IMR-90 (cell line): ENCODE data around the gene HMGCL. TPM values are rescaled to one million over a fixed set of nuclear protein-coding genes. Genes with fewer than 3 reads are reported as not detected.

Experiments used
- BHLHE40 ChIP-seq: fragments of 150-350 bp; IDR thresholded peaks from 2 replicates; pipeline ENCODE4 v1.6.1; 2016; ENCODE audit warnings: mild to moderate bottlenecking, low read depth, low read length
- FOS ChIP-seq: fragments of 150-350 bp; IDR thresholded peaks from 2 replicates; pipeline ENCODE4 v1.6.1; 2016; ENCODE audit warnings: low read depth, low read length
- POLR2A ChIP-seq: IDR thresholded peaks from 2 replicates; pipeline ENCODE4 v1.6.1; 2012; ENCODE audit warnings: mild to moderate bottlenecking, low read depth, low read length
- RCOR1 ChIP-seq: IDR thresholded peaks from 2 replicates; pipeline ENCODE4 v1.6.1; 2012; ENCODE audit warnings: mild to moderate bottlenecking, low read length, improper control_type of control experiment; ENCODE audit not compliant: insufficient replicate concordance
- RFX5 ChIP-seq: IDR thresholded peaks from 2 replicates; pipeline ENCODE4 v1.8.0; 2012; ENCODE audit warnings: low read depth, mild to moderate bottlenecking, low read length, moderate library complexity
- polyA plus RNA-seq, 3 experiments: library from polyadenylated mRNA; depleted of rRNA; stranded (reverse); fragments of >200 nt; gene quantifications; 2 replicates each; pipeline ENCODE4 v1.2.3, GENCODE V29; 2012; ENCODE audit warnings: low replicate concordance in 1 of 3
- total RNA-seq: library from RNA; depleted of rRNA; stranded (reverse); fragments of >200 nt; gene quantifications from 2 replicates; pipeline ENCODE4 v1.2.3, GENCODE V29; 2012
- TF ChIP-seq, protein P1 (sequence below): fragments of 150-350 bp; IDR thresholded peaks from 2 replicates; pipeline ENCODE4 v1.6.1; 2017; ENCODE audit warnings: mild to moderate bottlenecking, antibody characterized with exemption, low read length, low read depth

HMGCL gene
- total and polyA plus RNA-seq, 2 of the 4 experiments (the other 2 are of a cell fraction): 30.6 to 33.5 TPM

DNA sequence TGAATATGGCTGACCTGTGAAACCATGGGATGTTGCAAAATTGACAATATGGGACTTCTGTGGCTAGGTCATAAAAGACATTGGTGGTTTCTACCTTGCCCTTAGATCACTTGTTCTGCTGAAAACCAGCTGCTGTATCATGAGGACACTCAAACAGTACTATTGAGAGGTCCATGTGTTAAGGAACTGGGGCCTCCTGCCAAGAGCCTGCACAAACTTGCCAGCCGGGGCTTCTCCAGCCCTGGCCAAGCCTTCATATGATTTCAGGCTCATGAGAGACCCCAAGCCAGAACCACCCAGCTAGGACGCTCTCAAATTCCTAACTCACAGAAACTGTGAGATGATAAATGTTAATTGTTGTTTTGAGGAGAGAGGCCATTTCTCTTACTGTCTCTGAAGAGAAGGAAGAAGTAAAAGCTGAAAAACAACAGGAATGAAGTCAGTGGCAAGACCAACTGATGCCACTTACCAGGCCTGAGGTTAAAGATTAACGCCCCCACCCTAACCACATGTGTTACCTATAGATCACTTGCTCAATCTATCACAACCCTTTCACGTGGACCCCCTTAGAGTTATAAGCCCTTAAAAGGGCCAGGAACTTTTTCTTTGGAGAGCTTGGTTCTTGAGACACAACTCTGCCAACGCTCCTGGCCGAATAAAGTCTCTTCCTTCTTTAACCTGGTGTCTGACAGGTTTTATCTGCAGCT, 50.9 kb downstream of the HMGCL start (continued):
- TF ChIP-seq, protein P1, sequence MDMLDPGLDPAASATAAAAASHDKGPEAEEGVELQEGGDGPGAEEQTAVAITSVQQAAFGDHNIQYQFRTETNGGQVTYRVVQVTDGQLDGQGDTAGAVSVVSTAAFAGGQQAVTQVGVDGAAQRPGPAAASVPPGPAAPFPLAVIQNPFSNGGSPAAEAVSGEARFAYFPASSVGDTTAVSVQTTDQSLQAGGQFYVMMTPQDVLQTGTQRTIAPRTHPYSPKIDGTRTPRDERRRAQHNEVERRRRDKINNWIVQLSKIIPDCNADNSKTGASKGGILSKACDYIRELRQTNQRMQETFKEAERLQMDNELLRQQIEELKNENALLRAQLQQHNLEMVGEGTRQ: no peak
- TF ChIP-seq POLR2A (no peak), RCOR1 (no peak), RFX5 (no peak), FOS (no peak), BHLHE40 (no peak)
